HG03066 (cell line): ENCODE results near the gene YDJC.
"Not testable (repeated sequence)": the region's sequence is repeated elsewhere in the genome, so short reads cannot be mapped to it uniquely, and the experiment has no call there.

Source experiments
- ATAC-seq: cut with Tn5 transposase; IDR thresholded peaks from one replicate; pipeline ENCODE4 v1.9.1; 2021; ENCODE audit warnings: low read depth; ENCODE audit not compliant: unreplicated experiment

Gene YDJC, protein sequence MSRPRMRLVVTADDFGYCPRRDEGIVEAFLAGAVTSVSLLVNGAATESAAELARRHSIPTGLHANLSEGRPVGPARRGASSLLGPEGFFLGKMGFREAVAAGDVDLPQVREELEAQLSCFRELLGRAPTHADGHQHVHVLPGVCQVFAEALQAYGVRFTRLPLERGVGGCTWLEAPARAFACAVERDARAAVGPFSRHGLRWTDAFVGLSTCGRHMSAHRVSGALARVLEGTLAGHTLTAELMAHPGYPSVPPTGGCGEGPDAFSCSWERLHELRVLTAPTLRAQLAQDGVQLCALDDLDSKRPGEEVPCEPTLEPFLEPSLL

GRCh38 chr22:21629255-21630149, at the start of gene YDJC:
Gene YDJC (minus strand): TSS chr22:21630022. CDS start chr22:21630014, 8 bp downstream.
- peak; percentile 79 for ATAC-seq

- no peak for ATAC-seq
These were observed 49.6 kb upstream of the YDJC start for GRCh38 chr22:21679383-21679782.

DNA sequence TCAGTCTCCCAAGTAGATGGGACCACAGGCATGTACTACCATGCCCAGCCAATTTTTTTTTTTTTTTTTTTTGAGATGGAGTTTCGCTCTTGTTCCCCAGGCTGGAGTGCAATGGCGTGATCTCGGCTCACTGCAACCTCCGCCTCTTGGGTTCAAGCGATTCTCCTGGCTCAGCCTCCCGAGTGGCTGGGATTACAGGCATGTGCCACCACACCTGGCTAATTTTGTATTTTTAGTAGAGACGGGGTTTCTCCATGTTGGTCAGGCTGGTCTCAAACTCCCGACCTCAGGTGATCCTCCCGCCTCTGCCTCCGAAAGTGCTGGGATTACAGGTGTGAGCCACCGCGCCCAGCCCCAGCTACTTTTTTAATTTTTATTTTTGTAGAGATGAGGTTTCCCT, 49.0 kb upstream of the YDJC start:
- ATAC-seq = not testable (repeated sequence)

DNA sequence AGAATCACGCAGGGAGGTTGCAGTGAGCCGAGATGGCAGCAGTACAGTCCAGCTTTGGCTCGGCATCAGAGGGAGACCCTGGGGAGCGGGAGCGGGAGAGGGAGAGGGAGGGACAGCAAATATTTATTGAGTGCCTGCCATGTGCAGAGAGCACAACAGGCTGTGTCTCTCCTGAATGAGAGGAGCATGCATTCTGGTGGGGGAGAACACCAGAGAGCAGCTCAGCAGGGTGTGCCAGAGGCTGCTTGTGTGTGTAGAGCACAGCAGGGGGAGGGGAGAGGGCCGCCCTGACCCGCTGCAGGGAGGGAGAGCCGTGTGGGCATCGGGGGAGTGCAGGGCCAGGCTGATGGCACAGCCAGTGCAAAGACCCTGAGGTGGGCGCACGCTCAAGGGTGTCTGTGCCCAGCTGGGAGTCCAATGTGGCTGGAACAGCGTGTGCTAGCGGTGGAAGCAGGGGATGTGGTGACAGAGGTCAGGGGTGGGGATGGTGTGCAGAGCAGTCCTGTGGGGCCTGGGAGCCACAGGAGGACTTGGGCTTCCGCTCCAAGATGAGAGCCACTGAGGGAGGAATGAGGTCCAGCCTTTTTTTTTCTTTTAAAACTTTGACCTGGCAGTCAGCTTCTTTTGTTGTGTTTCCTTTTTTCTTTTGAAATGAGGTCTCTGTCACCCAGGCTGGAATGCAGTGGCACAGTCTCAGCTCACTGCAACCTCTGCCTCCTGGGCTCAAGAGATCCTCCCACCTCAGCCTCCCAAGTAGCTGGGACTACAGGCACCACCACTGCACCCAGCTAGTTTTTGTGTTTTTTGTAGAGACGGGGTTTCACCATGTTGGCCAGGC, 48.0 kb upstream of the YDJC start:
- ATAC-seq = no peak

DNA sequence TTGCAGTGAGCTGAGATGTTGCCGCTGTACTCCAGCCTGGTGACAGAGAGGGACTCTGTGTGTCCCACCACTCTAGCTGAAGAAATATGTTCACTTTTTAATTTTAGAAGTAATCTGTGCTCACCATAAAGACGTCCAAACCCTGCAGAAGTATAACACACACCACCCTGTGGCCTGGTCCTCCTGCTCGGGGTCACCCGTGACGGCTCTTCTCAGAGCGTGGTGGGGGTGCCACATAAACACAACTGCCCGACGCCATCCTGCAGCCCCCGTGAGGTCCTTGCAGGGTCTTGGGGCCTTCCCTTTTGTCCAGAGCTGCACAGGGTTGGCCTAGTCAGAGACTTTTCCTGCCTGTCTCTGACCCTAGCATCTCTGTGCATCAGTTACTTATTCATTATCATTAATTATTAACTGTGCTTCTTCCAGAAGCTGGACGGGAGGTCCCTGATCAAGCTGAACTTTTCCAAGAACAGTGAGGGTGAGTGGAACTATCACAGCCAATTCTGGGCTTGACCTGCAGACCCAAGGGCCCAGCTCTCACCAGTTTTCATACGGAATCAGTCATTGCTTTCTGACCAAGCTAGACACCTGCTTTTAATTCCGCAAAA, 44.9 kb upstream of the YDJC start:
- ATAC-seq = no peak

GRCh38 chr22:21673534-21674321, 43.9 kb upstream of the YDJC start:
- no peak for ATAC-seq

- no peak for ATAC-seq
These were observed 42.3 kb upstream of the YDJC start for GRCh38 chr22:21672107-21672629.

- ATAC-seq = no peak
These were observed 39.2 kb upstream of the YDJC start for GRCh38 chr22:21669026-21669425.

DNA sequence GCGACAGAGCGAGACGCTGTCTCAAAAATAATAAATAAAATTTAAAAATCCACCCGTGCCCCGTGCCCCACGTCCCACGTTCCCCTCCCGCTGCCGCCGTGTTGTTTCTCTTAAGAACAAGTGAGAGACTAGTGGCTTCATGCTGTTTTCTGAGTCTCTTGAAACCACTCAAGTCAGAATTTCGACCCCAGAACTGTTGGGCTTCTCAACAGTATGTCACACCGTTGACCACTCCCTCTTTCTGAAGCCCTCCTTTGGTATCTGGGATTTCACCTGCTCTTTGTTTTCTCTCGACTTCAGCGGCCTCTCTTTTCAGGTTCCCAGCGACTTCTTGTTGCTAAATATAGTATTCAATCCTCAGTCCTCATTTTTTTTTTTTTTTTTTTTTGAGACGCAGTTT, 37.0 kb upstream of the YDJC start:
- ATAC-seq = no peak

GRCh38 chr22:21665047-21665851, 35.4 kb upstream of the YDJC start:
- no peak for ATAC-seq

GRCh38 chr22:21663738-21664137, 33.9 kb upstream of the YDJC start:
- ATAC-seq = no peak

GRCh38 chr22:21661991-21662390, 32.2 kb upstream of the YDJC start:
- ATAC-seq = no peak

- no peak for ATAC-seq
These were observed 31.1 kb upstream of the YDJC start for GRCh38 chr22:21660904-21661303.

- ATAC-seq = no peak
These were observed 30.2 kb upstream of the YDJC start for GRCh38 chr22:21659864-21660525.

DNA sequence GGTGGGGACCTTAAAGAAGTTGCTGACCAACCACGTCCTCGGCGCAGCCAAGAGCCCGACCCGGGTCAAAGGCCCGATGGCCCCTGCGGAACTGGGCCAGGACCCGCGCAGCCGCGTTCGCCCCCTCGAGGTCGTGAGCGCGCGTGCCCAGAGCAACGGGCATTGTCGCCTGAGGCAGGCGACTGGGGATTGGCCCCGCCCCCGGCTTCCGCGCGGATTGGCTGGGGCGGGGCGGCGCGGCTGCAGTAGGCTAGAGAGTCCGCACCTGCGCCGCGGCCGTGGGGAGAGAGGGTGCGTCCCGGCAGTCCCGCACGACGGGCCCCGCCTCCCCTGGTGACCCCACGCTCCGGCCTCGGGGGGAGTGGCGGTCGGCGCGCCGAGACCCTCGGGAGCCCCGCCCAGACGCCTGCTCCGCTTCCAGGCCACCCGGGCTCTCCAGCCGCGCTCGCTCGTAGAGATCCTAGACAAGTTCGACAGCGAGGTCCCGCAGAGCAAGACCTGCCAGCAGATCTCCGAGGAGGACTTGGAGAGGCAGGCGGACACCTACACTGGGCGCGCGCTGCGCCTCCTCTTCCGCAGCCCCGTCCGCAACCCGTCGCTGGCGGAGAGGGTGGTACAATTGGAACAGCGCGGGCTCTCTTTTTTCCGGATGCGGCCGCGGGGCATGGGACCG, 27.7 kb upstream of the YDJC start:
- ATAC-seq = peak; percentile 59

DNA sequence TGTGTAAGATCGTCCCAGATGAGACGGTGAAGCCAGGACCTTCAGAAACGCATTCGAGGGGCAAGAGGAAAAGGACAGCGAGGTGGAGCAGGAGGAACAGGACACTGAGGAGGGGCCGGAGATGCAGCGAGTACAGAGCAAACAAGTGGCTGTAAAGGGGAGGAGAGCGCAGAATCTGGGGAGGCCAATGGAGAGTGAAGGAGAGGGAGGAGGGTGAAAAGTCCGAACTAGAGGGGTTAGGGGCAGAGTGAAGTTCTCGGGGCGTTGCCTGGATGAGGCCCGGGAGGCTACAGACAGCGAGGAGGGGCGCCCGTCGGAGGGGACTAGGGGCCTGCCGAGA, 27.2 kb upstream of the YDJC start:
- no peak for ATAC-seq
